Loucy (cell line): ENCODE results near the gene PPM1G.

ENCODE experiments used
- H2AFZ ChIP-seq: fragments of 200-600 bp; sonication (generic); 2 replicates; pipeline ENCODE4 v1.6.0; 2016; ENCODE audit warnings: antibody characterized with exemption, mild to moderate bottlenecking, low read length, moderate library complexity
- H3F3A ChIP-seq: fragments of 200-600 bp; 2 replicates; pipeline ENCODE4 v1.6.0; 2016; ENCODE audit warnings: antibody characterized with exemption, low read depth, mild to moderate bottlenecking
- H3K27me3 ChIP-seq: fragments of 200-600 bp; sonication (generic); 2 replicates; pipeline ENCODE4 v1.6.1; 2014; ENCODE audit warnings: low read length, mild to moderate bottlenecking; ENCODE audit not compliant: insufficient read depth, poor library complexity, severe bottlenecking
- H3K36me3 ChIP-seq: fragments of 200-600 bp; sonication (generic); 2 replicates; pipeline ENCODE4 v1.6.1; 2016; ENCODE audit warnings: low read length; ENCODE audit not compliant: insufficient read depth
- H3K4me1 ChIP-seq: fragments of 200-600 bp; sonication (generic); 2 replicates; pipeline ENCODE4 v1.5.1; 2014; ENCODE audit warnings: low read length, mild to moderate bottlenecking; ENCODE audit not compliant: insufficient read depth, poor library complexity, severe bottlenecking
- H3K4me2 ChIP-seq: fragments of 200-600 bp; sonication (generic); 2 replicates; pipeline ENCODE4 v1.6.0; 2014; ENCODE audit warnings: antibody characterized with exemption, low read length, low read depth, mild to moderate bottlenecking; ENCODE audit not compliant: poor library complexity, severe bottlenecking
- H3K4me3 ChIP-seq: fragments of 200-600 bp; sonication (generic); 2 replicates; pipeline ENCODE4 v1.5.1; 2014; ENCODE audit warnings: low read length, mild to moderate bottlenecking, mixed read lengths; ENCODE audit not compliant: poor library complexity, severe bottlenecking
- H3K79me2 ChIP-seq: fragments of 200-600 bp; sonication (generic); 2 replicates; pipeline ENCODE4 v1.6.1; 2014; ENCODE audit warnings: low read length; ENCODE audit not compliant: insufficient read depth
- H3K9ac ChIP-seq: fragments of 200-600 bp; sonication (generic); 2 replicates; pipeline ENCODE4 v1.6.0; 2014; ENCODE audit warnings: mild to moderate bottlenecking, low read depth, low read length, moderate library complexity; ENCODE audit not compliant: poor library complexity, severe bottlenecking
- H3K9me2 ChIP-seq: fragments of 200-600 bp; sonication (generic); replicated peaks from 2 replicates; pipeline ENCODE4 v1.6.1; 2016; ENCODE audit warnings: low read depth, low read length, mixed read lengths
- H3K9me3 ChIP-seq: fragments of 200-600 bp; sonication (generic); 2 replicates; pipeline ENCODE4 v1.6.1; 2014; ENCODE audit warnings: mild to moderate bottlenecking, antibody characterized with exemption, low read length, low read depth; ENCODE audit not compliant: insufficient read depth
- H4K20me1 ChIP-seq: fragments of 200-600 bp; sonication (generic); 2 replicates; pipeline ENCODE4 v1.6.0; 2014; ENCODE audit warnings: antibody characterized with exemption, low read length, mild to moderate bottlenecking; ENCODE audit not compliant: insufficient read depth, poor library complexity, severe bottlenecking
- EZH2phosphoT487 ChIP-seq: fragments of 200-600 bp; IDR thresholded peaks from 2 replicates; pipeline ENCODE4 v1.6.1; 2018; ENCODE audit warnings: antibody characterized with exemption, mild to moderate bottlenecking, moderate library complexity, borderline replicate concordance
- TF ChIP-seq, protein P1 (sequence below): fragments of 200-600 bp; sonication (generic); conservative IDR thresholded peaks from 2 replicates; pipeline ENCODE4 v1.5.1; 2014; ENCODE audit warnings: mild to moderate bottlenecking, antibody characterized with exemption, low read length

The PPM1G gene

DNA sequence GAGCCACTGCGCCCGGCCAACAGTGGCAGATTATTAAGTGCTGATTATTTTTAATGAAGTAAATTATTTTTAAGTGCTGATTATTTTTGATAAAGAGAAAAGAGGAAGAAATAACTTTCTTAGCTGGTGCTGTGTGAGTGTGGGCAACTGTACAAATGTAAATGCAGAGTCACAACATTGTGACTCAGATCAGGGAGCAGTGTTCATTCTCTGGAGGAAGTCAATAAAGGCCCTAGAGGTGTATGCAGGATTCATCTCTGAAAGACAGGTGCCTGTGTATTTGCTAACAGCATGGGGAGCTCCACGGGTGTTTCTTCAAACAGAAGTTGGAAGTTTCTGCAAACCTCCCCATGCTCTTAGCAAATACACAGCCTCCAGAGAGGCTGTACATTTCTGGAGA is 39.0 kb upstream of the PPM1G start:
- H3K36me3 ChIP-seq, result no peaks in the 10 kb centered on the region
- no peaks in the 10 kb centered on the region for H3K79me2 ChIP-seq
- no peak overlapping the region for H3K4me3 ChIP-seq
- H3K9me3 ChIP-seq, result no peaks in the 10 kb centered on the region
- H3K9ac ChIP-seq, result no peak overlapping the region
- H3F3A ChIP-seq, result no peaks in the 10 kb centered on the region
- no peak overlapping the region for H3K4me2 ChIP-seq
- no peaks in the 10 kb centered on the region for H3K4me1 ChIP-seq
- H4K20me1 ChIP-seq, result no peaks in the 10 kb centered on the region
- H2AFZ ChIP-seq, result no peak overlapping the region
- TF ChIP-seq, protein P1, sequence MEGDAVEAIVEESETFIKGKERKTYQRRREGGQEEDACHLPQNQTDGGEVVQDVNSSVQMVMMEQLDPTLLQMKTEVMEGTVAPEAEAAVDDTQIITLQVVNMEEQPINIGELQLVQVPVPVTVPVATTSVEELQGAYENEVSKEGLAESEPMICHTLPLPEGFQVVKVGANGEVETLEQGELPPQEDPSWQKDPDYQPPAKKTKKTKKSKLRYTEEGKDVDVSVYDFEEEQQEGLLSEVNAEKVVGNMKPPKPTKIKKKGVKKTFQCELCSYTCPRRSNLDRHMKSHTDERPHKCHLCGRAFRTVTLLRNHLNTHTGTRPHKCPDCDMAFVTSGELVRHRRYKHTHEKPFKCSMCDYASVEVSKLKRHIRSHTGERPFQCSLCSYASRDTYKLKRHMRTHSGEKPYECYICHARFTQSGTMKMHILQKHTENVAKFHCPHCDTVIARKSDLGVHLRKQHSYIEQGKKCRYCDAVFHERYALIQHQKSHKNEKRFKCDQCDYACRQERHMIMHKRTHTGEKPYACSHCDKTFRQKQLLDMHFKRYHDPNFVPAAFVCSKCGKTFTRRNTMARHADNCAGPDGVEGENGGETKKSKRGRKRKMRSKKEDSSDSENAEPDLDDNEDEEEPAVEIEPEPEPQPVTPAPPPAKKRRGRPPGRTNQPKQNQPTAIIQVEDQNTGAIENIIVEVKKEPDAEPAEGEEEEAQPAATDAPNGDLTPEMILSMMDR, result no peak
- H3K9me2 ChIP-seq, result no peaks in the 10 kb centered on the region
- H3K27me3 ChIP-seq, result no peaks in the 10 kb centered on the region

DNA sequence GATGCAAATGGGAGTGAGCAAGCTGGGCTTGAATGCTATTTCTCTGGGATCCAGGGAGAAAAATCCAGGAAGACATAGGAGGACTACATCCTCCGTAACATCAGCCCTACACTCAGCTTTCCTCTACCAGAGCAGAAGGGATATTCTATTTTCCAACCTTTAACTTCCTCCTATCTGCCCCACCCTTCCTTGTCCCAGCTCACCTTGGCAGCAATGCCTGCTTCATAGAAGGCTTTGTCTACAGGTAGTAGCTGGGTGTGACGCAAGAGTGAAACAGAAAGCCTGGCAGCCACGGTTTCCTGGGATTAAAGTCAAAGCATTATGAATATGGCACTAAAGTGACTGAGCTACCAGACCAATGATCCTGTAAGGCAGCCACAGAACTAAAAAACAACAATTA is 36.7 kb upstream of the PPM1G start:
- Histone ChIP-seq H3K4me3 (no peak overlapping the region), H3K36me3 (peaks cover 10% of the 10 kb centered on the region; the same call in 1 of the 2 replicates), H3K4me2 (no peak overlapping the region), H3K79me2 (no peaks in the 10 kb centered on the region), H3K9me2 (no peaks in the 10 kb centered on the region), H3K27me3 (no peaks in the 10 kb centered on the region), H2AFZ (no peak overlapping the region), H3K9me3 (no peaks in the 10 kb centered on the region), H3K9ac (no peak overlapping the region), H4K20me1 (no peaks in the 10 kb centered on the region), H3K4me1 (no peaks in the 10 kb centered on the region), H3F3A (no peaks in the 10 kb centered on the region)
- no peak for TF ChIP-seq EZH2phosphoT487
- TF ChIP-seq, protein P1, result no peak

DNA sequence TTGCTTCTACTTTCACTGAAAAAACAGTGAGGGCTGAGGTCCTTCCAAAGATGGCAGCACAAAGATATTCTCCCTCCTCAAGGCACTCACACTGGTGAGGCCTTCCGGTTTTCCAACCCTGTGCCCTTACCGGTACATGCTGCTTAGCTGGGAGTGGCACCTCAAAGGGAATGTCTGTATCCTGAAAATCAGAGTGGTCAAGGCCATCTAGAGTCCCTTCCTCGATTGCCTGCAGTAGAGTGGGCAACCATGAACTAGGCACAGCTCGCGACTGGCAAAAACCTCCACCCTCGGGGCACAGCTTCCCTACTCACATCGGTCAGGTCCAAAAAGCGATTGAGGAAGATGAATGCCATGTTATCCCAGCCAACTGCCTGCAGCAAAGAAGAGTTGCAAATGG is 36.2 kb upstream of the PPM1G start:
- no peaks in the 10 kb centered on the region for H3K9me3 ChIP-seq
- H3K79me2 ChIP-seq, result no peaks in the 10 kb centered on the region
- no peak overlapping the region for H3K4me3 ChIP-seq
- no peak overlapping the region for H3K9ac ChIP-seq
- TF ChIP-seq EZH2phosphoT487, result no peak
- TF ChIP-seq, protein P1, result no peak
- no peaks in the 10 kb centered on the region for H3F3A ChIP-seq
- H3K36me3 ChIP-seq, result peaks cover 14% of the 10 kb centered on the region; the same call in 1 of the 2 replicates
- H4K20me1 ChIP-seq, result no peaks in the 10 kb centered on the region
- no peak overlapping the region for H2AFZ ChIP-seq
- no peaks in the 10 kb centered on the region for H3K9me2 ChIP-seq
- no peaks in the 10 kb centered on the region for H3K4me1 ChIP-seq
- no peaks in the 10 kb centered on the region for H3K27me3 ChIP-seq
- H3K4me2 ChIP-seq, result no peak overlapping the region
